Ishikawa (cell line): ENCODE data around the gene LRRIQ1.

Experiments used
- EP300 ChIP-seq: IDR thresholded peaks from 2 replicates; pipeline ENCODE4 v1.6.1; 2012; ENCODE audit warnings: borderline replicate concordance
- RAD21 ChIP-seq: IDR thresholded peaks from 2 replicates; pipeline ENCODE4 v1.6.1; 2012; ENCODE audit warnings: low read depth
- REST ChIP-seq: IDR thresholded peaks from 2 replicates; pipeline ENCODE4 v1.6.1; 2012; ENCODE audit warnings: low read depth, mild to moderate bottlenecking
- TAF1 ChIP-seq: IDR thresholded peaks from 2 replicates; pipeline ENCODE4 v1.6.1; 2012; ENCODE audit warnings: low read depth, mild to moderate bottlenecking
- TCF12 ChIP-seq: IDR thresholded peaks from 2 replicates; pipeline ENCODE4 v1.6.1; 2012; ENCODE audit warnings: low read depth
- YY1 ChIP-seq: IDR thresholded peaks from 2 replicates; pipeline ENCODE4 v1.6.1; 2012; ENCODE audit warnings: low read depth

DNA sequence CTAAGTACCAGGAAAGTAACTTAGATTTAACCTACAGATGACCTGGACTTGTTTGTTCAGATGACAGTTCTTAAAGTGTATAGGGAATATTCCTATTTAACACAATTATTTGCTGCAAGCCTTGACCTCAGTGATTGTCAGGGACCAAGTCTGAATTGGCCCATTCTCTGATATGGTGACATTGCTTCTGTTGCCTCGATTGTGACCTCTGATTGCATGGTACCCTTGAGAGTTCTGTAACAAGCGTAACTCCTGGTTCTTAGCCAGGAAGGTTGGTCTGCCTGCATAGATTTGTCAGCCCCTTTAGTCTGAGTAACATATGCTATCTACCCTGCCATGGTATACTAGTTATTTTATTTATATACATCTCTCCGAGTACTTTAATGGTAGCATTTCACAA is 150.1 kb downstream of the LRRIQ1 start:
- no peak for TF ChIP-seq YY1
- no peak for TF ChIP-seq TAF1
- TF ChIP-seq TCF12: no peak
- no peak for TF ChIP-seq RAD21
- no peak for TF ChIP-seq REST
- no peak for TF ChIP-seq EP300
